Osteoblast (primary cell): Measurements from ENCODE around the gene TRUB2. TPM values are rescaled to one million over a fixed set of nuclear protein-coding genes. Genes with fewer than 3 reads are reported as not detected.
A peak's percentile ranks its signal among the peaks of the same experiment; 100 is the strongest.

Source experiments
- DNase-seq: peaks from one replicate; pipeline ENCODE4 v3.0.0; 2011; ENCODE audit warnings: low spot score, mixed read lengths; ENCODE audit not compliant: insufficient read length; ENCODE audit errors: missing footprints
- H2AFZ ChIP-seq: 2 replicates; pipeline ENCODE4 v1.6.0; 2011; ENCODE audit warnings: mild to moderate bottlenecking, low read length
- H3K27ac ChIP-seq: 2 replicates; pipeline ENCODE4 v1.5.1; 2011; ENCODE audit warnings: mild to moderate bottlenecking, low read depth, low read length, moderate library complexity
- H3K27me3 ChIP-seq: 2 replicates; pipeline ENCODE4 v1.6.0; 2012; ENCODE audit warnings: mild to moderate bottlenecking, control low read depth, inconsistent platforms, low read length, moderate library complexity; ENCODE audit not compliant: insufficient read depth
- H3K36me3 ChIP-seq: 2 replicates; pipeline ENCODE4 v1.5.1; 2011; ENCODE audit warnings: mild to moderate bottlenecking, low read length, control low read depth, moderate library complexity; ENCODE audit not compliant: insufficient read depth
- H3K4me1 ChIP-seq: 2 replicates; pipeline ENCODE4 v1.5.1; 2011; ENCODE audit warnings: mild to moderate bottlenecking, low read length, control low read depth, moderate library complexity; ENCODE audit not compliant: insufficient read depth
- H3K4me2 ChIP-seq: 2 replicates; pipeline ENCODE4 v1.6.0; 2011; ENCODE audit warnings: mild to moderate bottlenecking, low read length; ENCODE audit not compliant: insufficient read depth
- H3K4me3 ChIP-seq: fragments of 200-600 bp; sonication (generic); 3 replicates; pipeline ENCODE4 v1.5.1; 2012; ENCODE audit warnings: mild to moderate bottlenecking, low read length, inconsistent platforms; ENCODE audit not compliant: insufficient read depth
- H3K79me2 ChIP-seq: 2 replicates; pipeline ENCODE4 v1.6.0; 2012; ENCODE audit warnings: mild to moderate bottlenecking, low read length, control low read depth, inconsistent platforms; ENCODE audit not compliant: insufficient read depth
- H3K9me3 ChIP-seq: 2 replicates; pipeline ENCODE4 v1.5.1; 2011; ENCODE audit warnings: low read depth, low read length, control low read depth
- H4K20me1 ChIP-seq: 2 replicates; pipeline ENCODE4 v1.6.0; 2012; ENCODE audit warnings: mild to moderate bottlenecking, low read length, control low read depth; ENCODE audit not compliant: insufficient read depth
- CTCF ChIP-seq: IDR thresholded peaks from 2 replicates; pipeline ENCODE4 v1.5.1; 2011; ENCODE audit warnings: mild to moderate bottlenecking, low read depth, low read length, moderate library complexity; ENCODE audit errors: extremely low read depth
- total RNA-seq: library from RNA; depleted of rRNA; stranded (reverse); fragments of >200 nt; gene quantifications from 2 replicates; pipeline ENCODE4 v1.2.3, GENCODE V29; 2012

Gene TRUB2
- total RNA-seq, 1 donor, result 16.3 TPM

- peaks cover 67% of the 10 kb centered on the region for H3K79me2 ChIP-seq
- peak; percentile 95 for DNase-seq
These were observed 46.8 kb downstream of the TRUB2 start, which contains the start of gene GOLGA2 for GRCh38 chr9:128275198-128276007. Gene GOLGA2, minus strand, starts transcription at chr9:128276007. Its CDS starts 31 bp downstream, at chr9:128275976.

GRCh38 chr9:128274245-128274644 is 48.0 kb downstream of the TRUB2 start:
- peak overlapping the region; percentile 79 for H3K4me3 ChIP-seq
- H3K27ac ChIP-seq, result peak overlapping the region; percentile 88

More at GRCh38 chr9:128275198-128276007, 46.8 kb downstream of the TRUB2 start, which contains the start of gene GOLGA2:
- no peaks in the 10 kb centered on the region for H3K9me3 ChIP-seq
- H3K36me3 ChIP-seq, result peaks cover 32% of the 10 kb centered on the region
- TF ChIP-seq CTCF, result no peak
- peak within 1 kb of the TSS; percentile 96 for H2AFZ ChIP-seq
- no peaks in the 10 kb centered on the region for H3K27me3 ChIP-seq
- H3K4me2 ChIP-seq, result peak within 1 kb of the TSS; percentile 98
- peaks cover 41% of the 10 kb centered on the region for H4K20me1 ChIP-seq
- peak within 1 kb of the TSS; percentile 88 for H3K27ac ChIP-seq
- peaks cover 22% of the 10 kb centered on the region for H3K4me1 ChIP-seq
- H3K4me3 ChIP-seq, result peak within 1 kb of the TSS; percentile 79

GRCh38 chr9:128271512-128271911 is 50.7 kb downstream of the TRUB2 start:
- no peak overlapping the region for H3K4me2 ChIP-seq
- H3K4me1 ChIP-seq, result peaks cover 12% of the 10 kb centered on the region
- no peak overlapping the region for H3K27ac ChIP-seq
- H4K20me1 ChIP-seq, result peaks cover 57% of the 10 kb centered on the region
- peaks cover 68% of the 10 kb centered on the region for H3K36me3 ChIP-seq
- H3K9me3 ChIP-seq, result no peaks in the 10 kb centered on the region
- DNase-seq, result peak; percentile 30
- H3K79me2 ChIP-seq, result peaks cover 70% of the 10 kb centered on the region
- no peak for TF ChIP-seq CTCF
- H2AFZ ChIP-seq, result no peak overlapping the region
- no peak overlapping the region for H3K4me3 ChIP-seq
- no peaks in the 10 kb centered on the region for H3K27me3 ChIP-seq

More at GRCh38 chr9:128274245-128274644, 48.0 kb downstream of the TRUB2 start:
- no peak for TF ChIP-seq CTCF
- Histone ChIP-seq H3K4me2 (peak overlapping the region; percentile 98), H4K20me1 (peaks cover 48% of the 10 kb centered on the region), H3K27me3 (no peaks in the 10 kb centered on the region), H3K9me3 (no peaks in the 10 kb centered on the region), H3K4me1 (peaks cover 22% of the 10 kb centered on the region), H3K79me2 (peaks cover 74% of the 10 kb centered on the region), H2AFZ (no peak overlapping the region), H3K36me3 (peaks cover 41% of the 10 kb centered on the region)
- peak; percentile 35 for DNase-seq

GRCh38 chr9:128271112-128271511 is 51.1 kb downstream of the TRUB2 start:
- DNase-seq, result peak; percentile 70
- Histone ChIP-seq H3K79me2 (peaks cover 66% of the 10 kb centered on the region), H3K27me3 (no peaks in the 10 kb centered on the region), H3K4me3 (no peak overlapping the region), H3K4me2 (no peak overlapping the region), H2AFZ (no peak overlapping the region), H3K4me1 (peaks cover 12% of the 10 kb centered on the region), H3K36me3 (peaks cover 72% of the 10 kb centered on the region), H3K27ac (no peak overlapping the region), H3K9me3 (no peaks in the 10 kb centered on the region), H4K20me1 (peaks cover 57% of the 10 kb centered on the region)
- no peak for TF ChIP-seq CTCF
